ENCODE results near the gene MAPKAP1.

DNA sequence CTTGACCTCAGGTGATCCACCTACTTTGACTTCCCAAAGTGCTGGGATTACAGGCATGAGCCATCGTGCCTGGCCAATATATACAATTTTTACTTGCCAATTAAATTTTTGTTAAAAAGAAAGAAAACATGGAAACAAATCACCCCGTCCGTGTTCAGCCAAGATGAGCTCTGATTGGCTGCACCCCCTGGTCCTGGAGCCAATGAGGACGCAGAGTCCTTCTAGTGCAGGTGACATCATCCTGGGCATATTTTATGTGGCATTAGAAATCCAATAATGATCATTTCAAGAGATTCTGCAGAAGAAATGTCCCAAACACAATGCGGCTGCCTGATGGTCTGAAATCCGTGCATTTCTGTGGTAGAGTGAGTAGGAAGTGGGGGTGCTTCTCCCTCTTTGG is 285.8 kb downstream of the MAPKAP1 start:
- no peak for TF ChIP-seq ARNT (IDR thresholded peaks at IDR 0.05)
- TF ChIP-seq BHLHE40 (IDR thresholded peaks at IDR 0.05; ENCODE audit: borderline replicate concordance): no peak
- no peak for TF ChIP-seq SP1 (IDR thresholded peaks at IDR 0.05)
- no peak for TF ChIP-seq HDGF (IDR thresholded peaks at IDR 0.05; ENCODE audit: borderline replicate concordance)
- TF ChIP-seq SUZ12 (IDR thresholded peaks at IDR 0.05): no peak
- no peak for TF ChIP-seq FOXM1 (IDR thresholded peaks at IDR 0.05; ENCODE audit: borderline replicate concordance)
- TF ChIP-seq TARDBP (IDR thresholded peaks at IDR 0.05): no peak
- TF ChIP-seq LEF1 (IDR thresholded peaks at IDR 0.05; ENCODE audit: borderline replicate concordance): no peak
- TF ChIP-seq CTBP1 (IDR thresholded peaks at IDR 0.05; ENCODE audit: borderline replicate concordance): no peak
- TF ChIP-seq ELF4 (IDR thresholded peaks at IDR 0.05): no peak
- no peak for TF ChIP-seq FOXK2 (IDR thresholded peaks at IDR 0.05)

All from HEK293T (cell line).